HepG2 (cell line): ENCODE data around the gene PGS1. TPM values are rescaled to one million over a fixed set of nuclear protein-coding genes. Genes with fewer than 3 reads are reported as not detected.
A peak's percentile ranks its signal among the peaks of the same experiment; 100 is the strongest.

ENCODE experiments used
- AHR ChIP-seq: IDR thresholded peaks from 2 replicates; pipeline ENCODE4 v1.6.1; 2018; ENCODE audit warnings: missing genetic modification reagents, missing compliant biosample characterization
- CBX1 ChIP-seq: IDR thresholded peaks from one replicate; pipeline ENCODE4 v1.6.1; 2016; ENCODE audit warnings: antibody characterized with exemption, low read depth
- FOSL2 ChIP-seq: sonication (generic); formaldehyde crosslinking; IDR thresholded peaks from 2 replicates; pipeline ENCODE4 v1.4.0; 2020; ENCODE audit warnings: missing genetic modification reagents
- HINFP ChIP-seq: sonication (generic); formaldehyde crosslinking; IDR thresholded peaks from 2 replicates; pipeline ENCODE4 v1.4.0; 2020; ENCODE audit warnings: low read depth, mild to moderate bottlenecking, missing genetic modification reagents
- HNF1A ChIP-seq, 2 experiments: sonication (generic) in 1 of 2; formaldehyde crosslinking in 1 of 2; IDR thresholded peaks; 2 replicates each; pipeline versions ENCODE4 v1.4.0 to v1.6.1; 2016 to 2020; ENCODE audit warnings: borderline replicate concordance in 1 of 2, low read depth in 1 of 2, mild to moderate bottlenecking in 1 of 2, missing genetic modification reagents in 1 of 2
- HOMEZ ChIP-seq: IDR thresholded peaks from 2 replicates; pipeline ENCODE4 v1.6.1; 2016; ENCODE audit warnings: low read depth
- ISL2 ChIP-seq: sonication (generic); formaldehyde crosslinking; IDR thresholded peaks from 2 replicates; pipeline ENCODE4 v1.5.0; 2020; ENCODE audit warnings: missing genetic modification reagents
- JDP2 ChIP-seq: sonication (generic); formaldehyde crosslinking; IDR thresholded peaks from 2 replicates; pipeline ENCODE4 v1.8.1; 2022; ENCODE audit warnings: missing genetic modification reagents, borderline replicate concordance
- KDM4B ChIP-seq: sonication (generic); formaldehyde crosslinking; IDR thresholded peaks from 2 replicates; pipeline ENCODE4 v1.4.0; 2020; ENCODE audit warnings: missing genetic modification reagents
- KLF12 ChIP-seq: sonication (generic); formaldehyde crosslinking; IDR thresholded peaks from 2 replicates; pipeline ENCODE4 v1.4.0; 2020; ENCODE audit warnings: missing genetic modification reagents, borderline replicate concordance
- MLLT10 ChIP-seq: sonication (generic); formaldehyde crosslinking; IDR thresholded peaks from 2 replicates; pipeline ENCODE4 v1.4.0; 2020; ENCODE audit warnings: missing genetic modification reagents
- POGK ChIP-seq: sonication (generic); formaldehyde crosslinking; conservative IDR thresholded peaks from 2 replicates; pipeline ENCODE4 v1.8.0; 2022; ENCODE audit warnings: mild to moderate bottlenecking, moderate library complexity, missing genetic modification reagents
- SP4 ChIP-seq: sonication (generic); formaldehyde crosslinking; IDR thresholded peaks from 2 replicates; pipeline ENCODE4 v1.8.1; 2023; ENCODE audit warnings: mild to moderate bottlenecking, missing genetic modification reagents
- ZKSCAN5 ChIP-seq: sonication (generic); formaldehyde crosslinking; IDR thresholded peaks from 2 replicates; pipeline ENCODE4 v1.5.1; 2020; ENCODE audit warnings: mild to moderate bottlenecking, missing genetic modification reagents
- ZNF256 ChIP-seq: sonication (generic); formaldehyde crosslinking; conservative IDR thresholded peaks from 2 replicates; pipeline ENCODE4 v1.4.0; 2020; ENCODE audit warnings: missing genetic modification reagents
- ZNF282 ChIP-seq: fragments of 450-650 bp; IDR thresholded peaks from 2 replicates; pipeline ENCODE4 v1.6.1; 2018; ENCODE audit not compliant: partially characterized antibody
- ZNF414 ChIP-seq: sonication (generic); formaldehyde crosslinking; IDR thresholded peaks from 2 replicates; pipeline ENCODE4 v1.5.0; 2020; ENCODE audit warnings: missing genetic modification reagents
- ZNF484 ChIP-seq: sonication (generic); formaldehyde crosslinking; IDR thresholded peaks from 2 replicates; pipeline ENCODE4 v1.5.1; 2020; ENCODE audit warnings: mild to moderate bottlenecking, low read depth, missing genetic modification reagents, borderline replicate concordance
- ZNF839 ChIP-seq: sonication (generic); formaldehyde crosslinking; IDR thresholded peaks from 2 replicates; pipeline ENCODE4 v1.4.0; 2020; ENCODE audit warnings: missing genetic modification reagents, mild to moderate bottlenecking, borderline replicate concordance
- polyA plus RNA-seq, 8 experiments: library from polyadenylated mRNA; depleted of rRNA in 3 of 8; stranded (reverse) in 7 of 8; unstranded in 1 of 8; fragments of >200 nt; fragmentation: Illumina TruSeq in 4 of 8; extraction: Trizol in 4 of 8; gene quantifications; 2 replicates each; pipeline versions ENCODE4 v1.2.1 to v1.2.3, GENCODE V29; 2011 to 2016; ENCODE audit warnings: low read depth in 4 of 8, missing spikeins in 1 of 8, mixed read lengths in 1 of 8; ENCODE audit not compliant: insufficient read depth in 1 of 8
- total RNA-seq, 5 experiments: library from RNA; depleted of rRNA; stranded (reverse); fragments of >200 nt; fragmentation: Illumina TruSeq; extraction: Trizol; gene quantifications; 2 replicates each; pipeline ENCODE4 v1.2.3, GENCODE V29; 2016; ENCODE audit warnings: low read depth in 1 of 5

Gene PGS1
- total and polyA plus RNA-seq, 2 of the 13 experiments (the other 11 are each of a cell fraction or from before 2014, with no cell fraction given): 25.9 to 31.5 TPM

GRCh38 chr17:78355045-78355641, 23.3 kb upstream of the PGS1 start (continued):
- TF ChIP-seq POGK (CRISPR knock-in tag) (no peak), MLLT10 (no peak), ZNF256 (CRISPR knock-in tag) (no peak), HNF1A (IDR thresholded peaks at IDR 0.05; ENCODE audit: low read depth) (0 out of 2 replicates have a peak, but pooled peaks have one; percentile 25), HNF1A (CRISPR knock-in tag; IDR thresholded peaks at IDR 0.05; ENCODE audit: borderline replicate concordance) (no peak), ZKSCAN5 (CRISPR knock-in tag) (no peak), CBX1 (no peak), KDM4B (CRISPR knock-in tag) (no peak), SP4 (CRISPR knock-in tag) (no peak), ZNF839 (no peak), ZNF484 (CRISPR knock-in tag) (no peak), KLF12 (CRISPR knock-in tag) (no peak), JDP2 (CRISPR knock-in tag) (no peak; the same call in 1 of the 2 replicates), HINFP (CRISPR knock-in tag) (no peak), ISL2 (CRISPR knock-in tag) (no peak; the same call in 1 of the 2 replicates), AHR (CRISPR knock-in tag) (no peak), FOSL2 (CRISPR knock-in tag) (no peak), ZNF414 (no peak), HOMEZ (CRISPR knock-in tag) (0 out of 2 replicates have a peak, but pooled peaks have one; percentile 15), ZNF282 (no peak)
